Neural cell (in vitro differentiated cells): ENCODE results near the gene RAD23B. TPM values are rescaled to one million over a fixed set of nuclear protein-coding genes. Genes with fewer than 3 reads are reported as not detected.

Experiments
- H2AFZ ChIP-seq: fragments of 200-600, 300-800 bp; sonication (generic), shearing (Covaris generic); 2 replicates; pipeline ENCODE4 v1.6.0; 2014; ENCODE audit warnings: low read depth, mild to moderate bottlenecking, antibody characterized with exemption, low read length, moderate library complexity
- H3F3A ChIP-seq: fragments of 200-600 bp; shearing (Covaris generic); 2 replicates; pipeline ENCODE4 v1.6.1; 2016; ENCODE audit warnings: mild to moderate bottlenecking, moderate library complexity, mixed read lengths, antibody characterized with exemption, low read length; ENCODE audit not compliant: insufficient read depth, poor library complexity, severe bottlenecking
- H3K27ac ChIP-seq: fragments of 200-600, 300-800 bp; sonication (generic), shearing (Covaris generic); 2 replicates; pipeline ENCODE4 v1.5.1; 2014; ENCODE audit warnings: mild to moderate bottlenecking, low read length, moderate library complexity
- H3K27me3 ChIP-seq: fragments of 300-800, 200-600 bp; sonication (generic), shearing (Covaris generic); 2 replicates; pipeline ENCODE4 v1.6.0; 2014; ENCODE audit warnings: mild to moderate bottlenecking, low read depth, low read length, moderate library complexity; ENCODE audit not compliant: insufficient read depth
- H3K36me3 ChIP-seq: fragments of 300-800, 200-600 bp; sonication (generic), shearing (Covaris generic); 2 replicates; pipeline ENCODE4 v1.5.1; 2014; ENCODE audit warnings: mild to moderate bottlenecking, antibody characterized with exemption, low read length, moderate library complexity; ENCODE audit not compliant: insufficient read depth
- H3K4me2 ChIP-seq: fragments of 300-800, 200-600 bp; sonication (generic), shearing (Covaris generic); 2 replicates; pipeline ENCODE4 v1.6.0; 2014; ENCODE audit warnings: mild to moderate bottlenecking, low read length
- H3K4me3 ChIP-seq: fragments of 300-800, 200-600 bp; sonication (generic), shearing (Covaris generic); 2 replicates; pipeline ENCODE4 v1.5.1; 2014; ENCODE audit warnings: mild to moderate bottlenecking, low read length, moderate library complexity
- H3K79me2 ChIP-seq: fragments of 200-600 bp; shearing (Covaris generic); replicated peaks from 2 replicates; pipeline ENCODE4 v1.6.0; 2014; ENCODE audit warnings: mild to moderate bottlenecking, low read length, moderate library complexity; ENCODE audit not compliant: insufficient read depth
- H3K9ac ChIP-seq: fragments of 300-800, 200-600 bp; sonication (generic), shearing (Covaris generic); 2 replicates; pipeline ENCODE4 v1.6.1; 2016; ENCODE audit warnings: mild to moderate bottlenecking, low read length, mixed read lengths
- H3K9me2 ChIP-seq: fragments of 200-600 bp; shearing (Covaris generic); 2 replicates; pipeline ENCODE4 v1.6.1; 2016; ENCODE audit warnings: mild to moderate bottlenecking, low read length, mixed read lengths; ENCODE audit not compliant: insufficient read depth
- H3K9me3 ChIP-seq: fragments of 200-600, 300-800 bp; sonication (generic), shearing (Covaris generic); 2 replicates; pipeline ENCODE4 v1.6.1; 2016; ENCODE audit warnings: mild to moderate bottlenecking, mixed run types, low read length, moderate library complexity, mixed read lengths
- H4K20me1 ChIP-seq: fragments of 200-600 bp; shearing (Covaris generic); 2 replicates; pipeline ENCODE4 v1.6.1; 2016; ENCODE audit warnings: mild to moderate bottlenecking, mixed run types; ENCODE audit not compliant: insufficient read depth
- CTCF ChIP-seq: fragments of 450-650 bp; IDR thresholded peaks from 2 replicates; pipeline ENCODE4 v1.5.1; 2014; ENCODE audit warnings: antibody characterized with exemption, mild to moderate bottlenecking, moderate library complexity; ENCODE audit not compliant: poor library complexity, severe bottlenecking
- EP300 ChIP-seq: fragments of 450-650 bp; conservative IDR thresholded peaks from 2 replicates; pipeline ENCODE4 v1.6.1; 2014; ENCODE audit warnings: antibody characterized with exemption, mild to moderate bottlenecking, moderate library complexity; ENCODE audit not compliant: poor library complexity, severe bottlenecking
- EZH2 ChIP-seq: fragments of 200-600, 300-800 bp; shearing (Covaris generic), sonication (generic); IDR thresholded peaks from 2 replicates; pipeline ENCODE4 v1.6.1; 2014; ENCODE audit warnings: antibody characterized with exemption, low read length, borderline replicate concordance, mild to moderate bottlenecking; ENCODE audit not compliant: insufficient read depth, poor library complexity, severe bottlenecking
- MXI1 ChIP-seq: fragments of 450-650 bp; conservative IDR thresholded peaks from 2 replicates; pipeline ENCODE4 v1.6.1; 2014; ENCODE audit warnings: antibody characterized with exemption, mild to moderate bottlenecking; ENCODE audit not compliant: poor library complexity, severe bottlenecking
- POLR2AphosphoS5 ChIP-seq: IDR thresholded peaks from 2 replicates; pipeline ENCODE4 v1.6.1; 2012
- RAD21 ChIP-seq: fragments of 450-650 bp; conservative IDR thresholded peaks from 2 replicates; pipeline ENCODE4 v1.6.1; 2014; ENCODE audit warnings: antibody characterized with exemption, mild to moderate bottlenecking, moderate library complexity
- REST ChIP-seq: IDR thresholded peaks from 2 replicates; pipeline ENCODE4 v1.6.1; 2012; ENCODE audit warnings: borderline replicate concordance
- SMC3 ChIP-seq: fragments of 450-650 bp; conservative IDR thresholded peaks from 2 replicates; pipeline ENCODE4 v1.6.1; 2014; ENCODE audit warnings: antibody characterized with exemption, mild to moderate bottlenecking, moderate library complexity; ENCODE audit not compliant: poor library complexity
- TAF1 ChIP-seq: IDR thresholded peaks from 2 replicates; pipeline ENCODE4 v1.6.1; 2012; ENCODE audit warnings: low read depth
- polyA plus RNA-seq: library from polyadenylated mRNA; depleted of rRNA; stranded (reverse); fragments of >200 nt; gene quantifications from 2 replicates; pipeline ENCODE4 v1.2.3, GENCODE V29; 2014

RAD23B gene
- polyA plus RNA-seq, 1 donor from 2014 or later, result 97.3 TPM

- Histone ChIP-seq H3K27ac (no peak overlapping the region), H3K4me3 (no peak overlapping the region), H3K79me2 (no peaks in the 10 kb centered on the region), H3K36me3 (no peaks in the 10 kb centered on the region), H2AFZ (no peak overlapping the region), H3K9me3 (no peaks in the 10 kb centered on the region), H3F3A (no peaks in the 10 kb centered on the region), H3K9me2 (no peaks in the 10 kb centered on the region), H4K20me1 (no peaks in the 10 kb centered on the region), H3K9ac (no peak overlapping the region), H3K4me2 (no peak overlapping the region), H3K27me3 (no peaks in the 10 kb centered on the region)
- no peak for TF ChIP-seq TAF1
- TF ChIP-seq CTCF, result no peak
- no peak for TF ChIP-seq POLR2AphosphoS5
- no peak for TF ChIP-seq SMC3
- TF ChIP-seq EP300, result no peak
- no peak for TF ChIP-seq RAD21
- no peak for TF ChIP-seq MXI1
- no peak for TF ChIP-seq EZH2
- TF ChIP-seq REST, result no peak
These were observed 12.5 kb upstream of the RAD23B start for GRCh38 chr9:107270580-107270979.

- Histone ChIP-seq H3K27me3 (no peaks in the 10 kb centered on the region), H3K79me2 (no peaks in the 10 kb centered on the region), H3K9me3 (no peaks in the 10 kb centered on the region), H3K9ac (no peak overlapping the region), H3K4me3 (no peak overlapping the region), H3K27ac (no peak overlapping the region), H3K4me2 (no peak overlapping the region), H3K36me3 (no peaks in the 10 kb centered on the region), H2AFZ (no peak overlapping the region), H3F3A (no peaks in the 10 kb centered on the region), H4K20me1 (no peaks in the 10 kb centered on the region), H3K9me2 (no peaks in the 10 kb centered on the region)
- no peak for TF ChIP-seq EP300
- TF ChIP-seq SMC3, result no peak
- TF ChIP-seq RAD21, result no peak
- TF ChIP-seq EZH2, result no peak
- no peak for TF ChIP-seq TAF1
- TF ChIP-seq CTCF, result no peak
- no peak for TF ChIP-seq MXI1
- no peak for TF ChIP-seq POLR2AphosphoS5
- TF ChIP-seq REST, result no peak
These were observed 9.4 kb upstream of the RAD23B start for GRCh38 chr9:107273634-107274033.
